Cardiac fibroblast (primary cell): ENCODE data around the gene GAP43.

Experiments used
- DNase-seq, 2 donors: peaks; one replicate each; pipeline versions ENCODE4 v3.0.0 to v3.0.0-alpha.2; 2010; ENCODE audit warnings: low read depth in 2 of 2
- H3K4me3 ChIP-seq, 2 donors: replicated peaks in 1 of 2; 1 replicate in 1 of 2; 2 replicates in 1 of 2; pipeline ENCODE4 v1.5.1; 2011; ENCODE audit warnings: low read depth in 2 of 2, low read length in 2 of 2, mild to moderate bottlenecking in 2 of 2, moderate library complexity in 1 of 2
- CTCF ChIP-seq: IDR thresholded peaks from one replicate; pipeline ENCODE4 v1.5.1; 2011; ENCODE audit warnings: low read depth, mild to moderate bottlenecking, low read length, inconsistent platforms

GAP43 gene

GRCh38 chr3:115651599-115651998, 28.3 kb downstream of the GAP43 start:
- TF ChIP-seq CTCF, result no peak
- no peak overlapping the region for H3K4me3 ChIP-seq

GRCh38 chr3:115652738-115653137, 29.4 kb downstream of the GAP43 start:
- DNase-seq, result no peak
- no peak for TF ChIP-seq CTCF

More at GRCh38 chr3:115651599-115651998, 28.3 kb downstream of the GAP43 start:
- no peak for DNase-seq

GRCh38 chr3:115655761-115656282, 32.5 kb downstream of the GAP43 start:
- H3K4me3 ChIP-seq, result no peak overlapping the region
- TF ChIP-seq CTCF, result no peak
- no peak for DNase-seq

More at GRCh38 chr3:115652738-115653137, 29.4 kb downstream of the GAP43 start:
- no peak overlapping the region for H3K4me3 ChIP-seq

GRCh38 chr3:115657168-115657567, 33.9 kb downstream of the GAP43 start:
- no peak overlapping the region for H3K4me3 ChIP-seq
- no peak for DNase-seq
- TF ChIP-seq CTCF, result no peak

- DNase-seq, result no peak
- TF ChIP-seq CTCF, result no peak
- H3K4me3 ChIP-seq, result peak overlapping the region; percentile 54 to 58
These were observed 34.7 kb downstream of the GAP43 start for GRCh38 chr3:115658032-115658336.

- H3K4me3 ChIP-seq, result peak overlapping the region; percentile 54 to 58
- no peak for TF ChIP-seq CTCF
- DNase-seq, result peak; percentile 85 to 90
These were observed 35.2 kb downstream of the GAP43 start for GRCh38 chr3:115658337-115659181.
